Right lobe of liver (tissue), 6 donors: ENCODE results near the gene CAMTA1. TPM values are rescaled to one million over a fixed set of nuclear protein-coding genes. Genes with fewer than 3 reads are reported as not detected.
"Not testable (repeated sequence)": the region's sequence is repeated elsewhere in the genome, so short reads cannot be mapped to it uniquely, and the experiment has no call there.

Source experiments
- ATAC-seq, 4 donors: fragments of 200-7000 bp; cut with Tn5 transposase; one replicate each; pipeline ENCODE4 v1.9.1; 2020; ENCODE audit warnings: mild to moderate bottlenecking in 4 of 4, moderate library complexity in 4 of 4
- DNase-seq, 3 donors: peaks; one replicate each; pipeline ENCODE4 v3.0.0-alpha.2; 2020
- H3K27ac ChIP-seq, 3 donors: fragments of 200-600 bp; one replicate each; pipeline ENCODE4 v1.8.0; 2022
- H3K27me3 ChIP-seq, 2 donors: fragments of 200-600 bp; one replicate each; pipeline ENCODE4 v1.8.0; 2022
- H3K36me3 ChIP-seq, 4 donors: fragments of 200-600 bp; sonication (generic) in 1 of 4; one replicate each; pipeline versions ENCODE4 v1.5.1 to v1.8.0; 2017 to 2022; ENCODE audit warnings: control low read depth in 1 of 4
- H3K4me1 ChIP-seq, 4 donors: fragments of 200-600 bp; sonication (generic) in 1 of 4; one replicate each; pipeline versions ENCODE4 v1.5.1 to v1.8.0; 2017 to 2022; ENCODE audit warnings: control low read depth in 1 of 4
- H3K4me3 ChIP-seq, 3 donors: fragments of 200-600 bp; one replicate each; pipeline ENCODE4 v1.8.0; 2022
- H3K9me3 ChIP-seq, 4 donors: fragments of 200-600 bp; sonication (generic) in 1 of 4; one replicate each; pipeline versions ENCODE4 v1.5.1 to v1.8.0; 2017 to 2022; ENCODE audit warnings: control low read depth in 1 of 4
- POLR2A ChIP-seq: fragments of 450-650 bp; IDR thresholded peaks from one replicate; pipeline ENCODE4 v1.6.1; 2017; ENCODE audit warnings: antibody characterized with exemption, mild to moderate bottlenecking
- WGBS: methylation state at CpG from one replicate; pipeline ENCODE4 v1.1.6; 2018; ENCODE audit warnings: low coverage, low lambda C conversion rate; ENCODE audit not compliant: insufficient coverage; ENCODE audit errors: missing lambda C conversion rate; 5-methylcytosine and 5-hydroxymethylcytosine counted together
- intact Hi-C, 2 donors: fragments of 100-400 bp; cut with DNase I; formaldehyde crosslinking; loops; one replicate each; pipeline versions ENCODE4 v1.11.2 to v1.14.1; 2022
- total RNA-seq, 6 experiments: library from RNA; depleted of rRNA in 2 of 6; stranded (reverse); fragments of >200 nt in 2 of 6; fragmentation: NEBNext Ultra II Directional in 3 of 6; extraction: Animal tissue kit (Norgen Biotek cat#: 25700) in 3 of 6; gene quantifications; one replicate each; pipeline versions ENCODE4 v1.1.0 to v1.2.4, GENCODE V29; 2016 to 2023
- TF ChIP-seq, protein P1 (sequence below), 4 donors: fragments of 200-600 bp in 3 of 4; fragments of 450-650 bp in 1 of 4; IDR thresholded peaks; one replicate each; pipeline versions ENCODE4 v1.5.1 to v1.8.0; 2016 to 2022; ENCODE audit warnings: antibody characterized with exemption in 4 of 4, mild to moderate bottlenecking in 2 of 4
- donor health status: DM: no; HTN: yes; CAD: no.
- donor health status: DM: no; HTN: no; CAD: no.
- donor health status: DM: no; HTN: no; CAD: no.
- donor health status: DM: no; HTN: yes; CAD: no.
- donor health status: DM: no; HTN: yes; CAD: no.

CAMTA1 gene
- total RNA-seq, 6 experiments from 2014 or later: 32.3 to 49.4 (median 37.2) TPM

DNA sequence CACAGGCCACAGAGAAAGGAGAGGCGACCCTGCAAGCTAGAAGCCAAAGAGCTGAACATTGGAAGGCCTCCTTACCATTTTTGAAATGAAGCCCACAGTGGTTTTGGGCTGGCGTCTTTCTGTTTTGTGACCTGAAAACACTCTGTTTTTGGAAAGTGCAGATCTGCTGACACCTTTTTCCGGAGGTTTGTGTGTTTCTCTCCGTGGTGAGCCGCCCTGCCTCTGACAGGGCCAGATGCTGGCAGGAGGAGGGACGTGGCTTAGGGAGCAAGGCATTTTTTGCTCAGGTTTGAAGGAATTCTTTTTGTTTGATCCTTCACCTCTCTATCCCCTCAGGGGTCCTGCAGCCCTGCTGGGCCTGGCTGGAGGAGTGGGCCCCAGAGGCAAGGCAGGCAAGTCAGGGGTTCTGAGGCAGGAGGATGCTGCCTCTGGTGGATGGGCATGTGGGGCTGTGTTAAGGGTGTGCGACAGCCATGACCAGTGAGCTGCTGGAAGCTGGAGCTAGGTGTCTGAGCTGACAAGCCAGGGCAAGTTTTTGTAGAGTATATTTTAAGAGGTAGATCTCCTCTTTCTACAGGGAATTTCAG, 133.8 kb downstream of the CAMTA1 start:
- H3K4me1 ChIP-seq: no peaks in the 10 kb centered on the region
- no peaks in the 10 kb centered on the region for H3K36me3 ChIP-seq
- no peaks in the 10 kb centered on the region for H3K27me3 ChIP-seq
- H3K4me3 ChIP-seq: no peak overlapping the region
- H3K27ac ChIP-seq: no peak overlapping the region
- ATAC-seq (no peak), DNase-seq (no peak)
- intact Hi-C loops: no loop called here
- TF ChIP-seq POLR2A: no peak
- TF ChIP-seq, protein P1, sequence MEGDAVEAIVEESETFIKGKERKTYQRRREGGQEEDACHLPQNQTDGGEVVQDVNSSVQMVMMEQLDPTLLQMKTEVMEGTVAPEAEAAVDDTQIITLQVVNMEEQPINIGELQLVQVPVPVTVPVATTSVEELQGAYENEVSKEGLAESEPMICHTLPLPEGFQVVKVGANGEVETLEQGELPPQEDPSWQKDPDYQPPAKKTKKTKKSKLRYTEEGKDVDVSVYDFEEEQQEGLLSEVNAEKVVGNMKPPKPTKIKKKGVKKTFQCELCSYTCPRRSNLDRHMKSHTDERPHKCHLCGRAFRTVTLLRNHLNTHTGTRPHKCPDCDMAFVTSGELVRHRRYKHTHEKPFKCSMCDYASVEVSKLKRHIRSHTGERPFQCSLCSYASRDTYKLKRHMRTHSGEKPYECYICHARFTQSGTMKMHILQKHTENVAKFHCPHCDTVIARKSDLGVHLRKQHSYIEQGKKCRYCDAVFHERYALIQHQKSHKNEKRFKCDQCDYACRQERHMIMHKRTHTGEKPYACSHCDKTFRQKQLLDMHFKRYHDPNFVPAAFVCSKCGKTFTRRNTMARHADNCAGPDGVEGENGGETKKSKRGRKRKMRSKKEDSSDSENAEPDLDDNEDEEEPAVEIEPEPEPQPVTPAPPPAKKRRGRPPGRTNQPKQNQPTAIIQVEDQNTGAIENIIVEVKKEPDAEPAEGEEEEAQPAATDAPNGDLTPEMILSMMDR (IDR thresholded peaks at IDR 0.05): no peak
- 73% methylated on average over 5 of the region's 7 CpGs for WGBS
- H3K9me3 ChIP-seq: no peaks in the 10 kb centered on the region

DNA sequence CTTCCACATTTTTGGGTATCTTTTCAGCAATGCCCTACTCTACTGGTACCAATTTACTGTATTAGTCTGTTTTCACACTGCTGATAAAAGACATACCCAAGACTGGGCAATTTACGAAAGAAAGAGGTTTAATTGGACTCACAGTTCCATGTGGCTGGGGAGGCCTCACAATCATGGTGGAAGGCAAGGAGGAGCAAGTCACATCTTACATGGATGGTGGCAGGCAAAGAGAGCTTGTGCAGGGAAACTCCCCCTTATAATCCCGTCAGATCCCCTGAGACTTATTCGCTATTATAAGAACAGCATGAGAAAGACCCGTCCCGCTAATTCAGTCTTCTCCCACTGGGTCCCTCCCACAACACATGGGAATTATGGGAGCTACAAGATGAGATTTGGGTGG, 136.3 kb downstream of the CAMTA1 start:
- WGBS: 89% methylated on average over 2 of the region's 5 CpGs
- H3K27ac ChIP-seq, intact Hi-C loops, H3K4me1 ChIP-seq, H3K9me3 ChIP-seq, H3K4me3 ChIP-seq, DNase-seq, H3K27me3 ChIP-seq, H3K36me3 ChIP-seq, ATAC-seq: not testable (repeated sequence)

DNA sequence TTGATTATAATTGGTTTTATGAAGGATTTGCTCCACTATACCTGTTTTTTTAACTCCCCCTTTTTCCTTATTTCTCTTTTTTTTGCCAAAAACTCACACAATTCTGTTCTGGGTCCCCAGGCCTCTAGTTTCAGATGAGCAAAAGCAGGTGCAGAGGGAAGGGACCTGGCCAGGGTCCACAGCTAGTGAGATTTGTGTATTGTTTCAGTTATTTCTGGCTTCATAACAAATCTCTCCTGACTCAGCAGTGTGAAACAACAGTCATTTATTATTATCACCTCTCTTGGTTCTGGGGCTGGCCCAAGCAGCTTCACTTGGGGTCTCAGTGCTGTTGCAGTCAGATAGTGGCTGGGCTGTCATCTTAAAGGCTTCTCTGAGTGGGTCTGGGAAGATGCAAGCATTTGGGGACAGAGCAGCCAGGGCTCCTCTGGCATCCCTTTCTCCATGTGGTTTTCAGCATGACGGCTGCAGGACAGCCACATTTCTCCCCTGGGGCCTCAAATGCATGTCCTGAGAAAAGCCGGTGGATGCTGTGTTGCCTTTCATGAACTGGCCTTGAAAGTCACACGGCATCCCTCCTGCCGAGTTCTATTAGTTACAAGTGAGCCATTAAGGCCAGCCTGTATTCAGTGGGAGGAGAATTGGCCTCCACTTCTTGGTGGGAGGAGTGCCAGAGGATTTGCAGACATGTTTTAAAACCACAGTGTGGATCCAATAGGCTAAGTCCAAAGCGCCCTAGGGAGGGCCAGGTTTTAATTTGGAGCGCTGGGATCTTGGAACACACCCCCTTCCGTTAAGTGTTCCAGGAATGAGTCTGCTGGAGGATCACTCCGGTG, 137.1 kb downstream of the CAMTA1 start:
- Histone ChIP-seq H3K9me3 (no peaks in the 10 kb centered on the region), H3K4me3 (no peak overlapping the region), H3K27me3 (no peaks in the 10 kb centered on the region), H3K36me3 (no peaks in the 10 kb centered on the region), H3K4me1 (no peaks in the 10 kb centered on the region), H3K27ac (no peak overlapping the region)
- ATAC-seq (peak in 2 of 4 donors; percentile 20 to 22), DNase-seq (no peak)
- 58% methylated on average over 7 of the region's 8 CpGs for WGBS
- intact Hi-C loops: no loop called here
- no peak for TF ChIP-seq POLR2A
- TF ChIP-seq, protein P1 (IDR thresholded peaks at IDR 0.05): no peak

DNA sequence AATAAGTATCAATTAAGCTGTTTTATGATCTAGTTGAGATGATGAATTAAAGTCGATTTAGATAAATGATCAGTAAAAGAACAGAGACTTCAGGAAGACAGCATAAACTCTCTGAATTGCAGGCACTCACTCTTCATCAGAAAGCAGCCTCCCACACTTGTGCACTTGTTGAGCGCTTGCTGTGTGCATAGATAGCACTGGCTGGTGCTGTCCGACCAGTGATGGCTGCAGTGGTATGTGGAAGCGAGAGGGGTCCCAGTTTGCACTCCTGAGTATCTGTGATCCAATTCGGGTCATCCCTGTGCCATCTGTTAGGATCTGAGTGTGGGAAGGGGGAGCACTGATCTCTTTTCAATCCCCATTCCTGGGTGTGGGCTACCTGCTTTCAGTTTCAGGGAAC, 137.8 kb downstream of the CAMTA1 start:
- no peak for ATAC-seq
- Histone ChIP-seq H3K4me3 (no peak overlapping the region), H3K4me1 (no peaks in the 10 kb centered on the region), H3K27me3 (no peaks in the 10 kb centered on the region), H3K36me3 (no peaks in the 10 kb centered on the region), H3K9me3 (no peaks in the 10 kb centered on the region), H3K27ac (no peak overlapping the region)
- TF ChIP-seq POLR2A: no peak
- TF ChIP-seq, protein P1 (IDR thresholded peaks at IDR 0.05): no peak
- intact Hi-C loops: no loop called here
- WGBS: 91% methylated on average over 2 of the region's 5 CpGs
- no peak for DNase-seq

DNA sequence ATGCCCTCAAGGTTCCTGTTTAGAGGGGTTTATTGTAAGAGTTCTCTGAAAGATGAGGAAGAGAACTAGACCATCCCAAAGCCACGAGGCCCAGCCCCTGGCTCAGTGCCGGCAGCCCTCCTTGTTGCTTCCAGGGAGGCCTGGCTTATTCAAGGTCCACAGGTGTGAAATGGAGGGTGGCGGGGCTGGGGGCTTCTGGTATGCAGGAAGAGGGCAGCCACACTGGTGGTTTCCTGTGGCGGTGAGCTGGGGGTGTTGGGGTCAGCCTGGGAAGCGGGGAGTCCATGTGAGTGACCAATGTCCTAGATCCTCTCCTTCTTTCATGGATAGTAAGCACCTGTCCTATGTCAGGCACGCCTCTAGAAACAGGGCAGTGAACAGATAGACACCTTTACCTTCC, 138.2 kb downstream of the CAMTA1 start:
- no peak for DNase-seq
- H3K9me3 ChIP-seq: no peaks in the 10 kb centered on the region
- intact Hi-C loops: no loop called here
- no peak overlapping the region for H3K27ac ChIP-seq
- H3K4me1 ChIP-seq: no peaks in the 10 kb centered on the region
- ATAC-seq: no peak
- no peaks in the 10 kb centered on the region for H3K36me3 ChIP-seq
- no peak for TF ChIP-seq POLR2A
- TF ChIP-seq, protein P1 (IDR thresholded peaks at IDR 0.05): no peak
- WGBS: 100% methylated on average over 2 of the region's 6 CpGs
- no peak overlapping the region for H3K4me3 ChIP-seq
- H3K27me3 ChIP-seq: no peaks in the 10 kb centered on the region
